Ishikawa (cell line): ENCODE data around the gene MOB1A.

Experiments
- CEBPB ChIP-seq: IDR thresholded peaks from 2 replicates; pipeline ENCODE4 v1.6.1; 2012
- EP300 ChIP-seq: IDR thresholded peaks from 2 replicates; pipeline ENCODE4 v1.6.1; 2012; ENCODE audit warnings: borderline replicate concordance
- TAF1 ChIP-seq: IDR thresholded peaks from 2 replicates; pipeline ENCODE4 v1.6.1; 2012; ENCODE audit warnings: low read depth, mild to moderate bottlenecking
- ZBTB7A ChIP-seq: IDR thresholded peaks from 2 replicates; pipeline ENCODE4 v1.6.1; 2012; ENCODE audit warnings: low read depth

DNA sequence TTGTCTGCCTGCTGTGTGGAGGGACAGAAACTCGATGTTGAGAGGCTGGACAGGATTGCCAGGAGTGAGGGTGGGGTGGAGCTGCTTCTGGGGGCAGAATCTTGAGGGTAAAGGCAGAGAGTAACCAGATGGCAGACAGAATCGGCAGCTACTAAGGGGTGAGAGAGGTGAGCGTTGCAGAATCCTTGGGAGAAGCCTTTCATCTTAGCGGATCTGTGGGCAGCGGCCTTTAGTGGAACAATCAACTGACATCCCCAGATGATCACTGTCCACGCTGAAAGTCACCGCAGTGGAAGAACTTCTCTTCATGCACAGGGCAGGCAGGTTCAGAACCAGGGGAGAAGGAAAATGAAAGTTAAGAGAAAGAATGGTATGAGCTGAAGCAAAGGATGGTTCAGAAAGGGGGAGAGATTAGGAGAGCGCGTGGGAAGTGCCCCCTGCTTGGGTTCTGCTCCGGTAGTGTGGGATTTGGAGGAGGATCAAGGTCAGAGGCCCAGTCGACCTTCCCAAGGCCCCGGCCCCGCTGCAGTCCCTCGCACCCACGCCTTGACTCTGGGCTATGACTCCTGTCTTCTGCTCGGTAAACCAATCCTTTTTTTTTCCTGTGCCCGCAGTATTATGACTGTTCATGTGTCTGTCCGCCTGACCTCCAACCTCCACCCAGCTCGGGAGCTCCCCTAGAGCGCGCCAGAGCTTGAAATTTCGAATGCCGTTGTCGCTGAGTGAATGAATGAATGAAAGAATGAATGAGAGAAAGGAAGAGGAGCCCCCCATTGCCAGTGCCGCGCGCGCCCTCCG lies 31.6 kb downstream of the MOB1A start:
- no peak for TF ChIP-seq ZBTB7A
- no peak for TF ChIP-seq EP300
- TF ChIP-seq CEBPB, result no peak
- TF ChIP-seq TAF1, result no peak
